NOMO-1 treated with dmso at 0.1 percent for 144 hours (cell line): Measurements from ENCODE around the gene RIN3.
A peak's percentile ranks its signal among the peaks of the same experiment; 100 is the strongest.
"Not testable (repeated sequence)": the region's sequence is repeated elsewhere in the genome, so short reads cannot be mapped to it uniquely, and the experiment has no call there.

Experiments used
- DNase-seq: peaks from one replicate; lab custom pipeline; 2025; ENCODE audit not compliant: unreplicated experiment; lab: John Stamatoyannopoulos, UW

RIN3 gene

GRCh38 chr14:92659765-92660561 lies 146.4 kb downstream of the RIN3 start:
- DNase-seq, result peak; percentile 92

- DNase-seq, result no peak
Observed at GRCh38 chr14:92660571-92660970, 147.0 kb downstream of the RIN3 start.

- no peak for DNase-seq
Observed at GRCh38 chr14:92663049-92663448, 149.5 kb downstream of the RIN3 start.

GRCh38 chr14:92665661-92666110 lies 152.1 kb downstream of the RIN3 start:
- DNase-seq, result peak; percentile 85

- DNase-seq, result no peak
Observed at GRCh38 chr14:92666251-92666650, 152.7 kb downstream of the RIN3 start.

- no peak for DNase-seq
Observed at GRCh38 chr14:92668276-92668973, 154.8 kb downstream of the RIN3 start.

- no peak for DNase-seq
Observed at GRCh38 chr14:92670160-92670559, 156.6 kb downstream of the RIN3 start.

GRCh38 chr14:92670643-92671366 lies 157.2 kb downstream of the RIN3 start:
- DNase-seq, result no peak

- DNase-seq, result no peak
Observed at GRCh38 chr14:92673601-92674150, 160.1 kb downstream of the RIN3 start.

GRCh38 chr14:92675421-92675820 lies 161.8 kb downstream of the RIN3 start:
- DNase-seq, result no peak

GRCh38 chr14:92675976-92676375 lies 162.4 kb downstream of the RIN3 start:
- peak; percentile 50 for DNase-seq

GRCh38 chr14:92676403-92677086 lies 163.0 kb downstream of the RIN3 start:
- DNase-seq, result no peak

- DNase-seq, result peak; percentile 61
Observed at GRCh38 chr14:92677087-92677668, 163.6 kb downstream of the RIN3 start.

- no peak for DNase-seq
Observed at GRCh38 chr14:92677955-92678354, 164.4 kb downstream of the RIN3 start.

- DNase-seq, result no peak
Observed at GRCh38 chr14:92678766-92679165, 165.2 kb downstream of the RIN3 start.

- no peak for DNase-seq
Observed at GRCh38 chr14:92679246-92679645, 165.7 kb downstream of the RIN3 start.

GRCh38 chr14:92680330-92680729 lies 166.7 kb downstream of the RIN3 start:
- DNase-seq, result not testable (repeated sequence)

GRCh38 chr14:92680781-92681650 lies 167.4 kb downstream of the RIN3 start:
- DNase-seq, result peak; percentile 57

GRCh38 chr14:92683041-92683440 lies 169.5 kb downstream of the RIN3 start:
- DNase-seq, result no peak
